Measurements from ENCODE around the gene ARHGEF4.
A peak's percentile ranks its signal among the peaks of the same experiment; 100 is the strongest.

Gene ARHGEF4

DNA sequence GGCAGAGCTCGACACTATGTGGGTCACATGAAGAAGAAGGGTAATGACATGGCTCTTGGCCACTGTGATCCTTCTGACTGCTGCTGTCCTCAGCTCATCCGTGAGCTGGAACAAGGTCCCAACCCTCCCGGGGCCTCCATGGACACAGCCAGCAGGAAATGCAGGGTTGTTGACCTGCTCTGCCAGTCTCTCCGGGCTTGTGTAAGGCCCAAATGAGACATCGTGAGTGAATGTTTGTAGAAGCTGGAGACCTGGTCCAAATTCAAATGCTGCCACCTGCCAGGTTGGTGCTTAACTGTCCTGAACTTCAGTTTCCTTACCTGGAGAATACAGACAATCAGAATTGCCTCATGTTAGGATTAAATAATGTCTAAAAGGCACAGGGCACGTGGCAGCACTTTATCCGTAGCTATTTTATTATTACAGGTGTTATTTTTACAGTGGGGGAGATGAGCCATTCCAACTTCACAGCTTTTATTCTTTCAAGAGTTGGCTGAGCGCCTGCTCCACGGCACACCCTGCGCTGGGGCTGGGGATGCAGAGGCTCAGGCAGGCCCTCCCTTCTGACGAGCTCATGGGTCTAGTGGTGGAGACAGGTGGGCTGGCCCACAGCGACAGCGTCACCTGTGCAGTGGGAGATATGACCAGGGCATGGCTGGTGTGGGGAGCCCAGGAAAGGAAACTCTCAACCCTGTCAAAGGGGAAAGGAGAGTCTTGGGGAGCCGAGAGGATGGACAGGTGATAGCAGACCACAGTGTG, 15.1 kb downstream of the ARHGEF4 start:
- DNase-seq, result no peak

DNA sequence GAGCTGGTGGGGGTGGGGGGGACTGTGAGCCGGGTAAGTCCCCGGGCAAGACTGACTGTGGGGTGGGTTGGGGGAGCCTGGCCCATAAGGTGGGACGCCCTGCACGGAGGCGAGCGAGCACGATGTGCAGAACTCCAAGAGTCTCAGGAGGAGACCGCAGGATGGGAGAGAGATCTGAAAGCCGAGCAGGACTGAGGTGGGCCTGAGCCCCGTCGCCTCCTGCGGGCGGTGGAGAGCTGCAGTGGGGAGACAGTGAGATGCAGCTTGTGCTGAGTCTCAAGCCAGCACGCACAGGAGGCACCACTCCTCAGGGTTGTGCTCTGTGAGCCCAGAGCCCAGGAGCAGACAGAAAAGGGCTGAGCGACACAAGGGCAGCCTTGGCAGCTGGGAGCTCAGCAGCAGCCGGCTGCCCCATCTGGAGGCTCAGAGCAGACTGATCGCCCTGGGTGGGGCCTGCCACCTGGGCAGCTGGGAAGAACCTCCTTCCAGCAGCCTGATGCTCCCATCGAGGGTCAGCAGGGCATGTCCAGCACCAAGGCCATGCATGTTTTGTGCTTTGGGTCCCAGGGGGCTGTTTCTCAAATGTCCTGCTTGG, 15.9 kb downstream of the ARHGEF4 start:
- no peak for DNase-seq

GRCh38 chr2:130853391-130853790, 16.7 kb downstream of the ARHGEF4 start:
- DNase-seq, result no peak

- DNase-seq, result no peak
Observed at GRCh38 chr2:130854301-130854700, 17.6 kb downstream of the ARHGEF4 start.

DNA sequence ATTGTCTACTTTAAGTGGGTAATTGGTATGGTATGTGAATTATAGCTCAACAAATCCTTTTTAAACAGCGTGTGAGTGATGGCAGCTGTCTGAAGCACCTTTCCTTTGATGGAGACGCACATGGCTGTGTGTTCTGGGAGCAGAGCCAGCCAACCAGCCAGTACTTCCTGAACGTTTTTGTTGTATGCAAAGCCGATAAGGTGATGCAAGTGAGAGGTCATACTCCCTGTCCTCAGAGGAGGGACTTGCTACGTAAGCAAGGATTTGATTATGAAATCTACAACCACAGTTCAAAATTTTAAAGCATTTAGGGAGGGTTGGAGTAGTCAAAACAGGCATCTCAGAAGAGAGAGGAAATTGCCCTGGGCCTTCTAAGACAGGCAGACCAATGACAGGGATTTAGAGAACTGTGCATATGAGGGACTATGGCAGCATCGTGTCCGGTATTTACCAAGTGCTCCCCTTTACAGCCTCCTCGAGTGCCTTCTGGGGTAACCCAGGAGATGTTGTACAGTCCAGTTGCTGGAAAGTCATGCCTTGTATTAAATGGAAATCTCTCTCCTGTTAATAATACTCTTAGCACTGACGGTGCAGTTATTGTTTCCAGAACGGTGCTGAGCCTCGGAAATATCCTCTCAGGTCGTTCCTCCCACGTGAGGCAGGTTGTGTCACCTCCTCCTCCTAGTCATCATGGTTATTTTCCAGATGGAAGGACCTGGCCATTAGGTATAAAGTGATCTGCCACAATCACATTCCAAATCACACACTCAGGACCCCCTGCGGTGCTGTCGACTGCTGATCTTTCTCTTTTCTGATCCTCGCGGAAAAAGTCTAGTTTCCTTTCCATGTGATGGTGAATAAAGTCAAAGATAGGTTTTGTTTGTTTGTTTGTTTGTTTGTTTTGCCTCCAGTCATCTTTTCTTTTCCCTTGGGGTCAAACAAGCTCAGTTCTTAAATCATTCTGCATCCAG, 28.4 kb downstream of the ARHGEF4 start:
- DNase-seq, result no peak

DNA sequence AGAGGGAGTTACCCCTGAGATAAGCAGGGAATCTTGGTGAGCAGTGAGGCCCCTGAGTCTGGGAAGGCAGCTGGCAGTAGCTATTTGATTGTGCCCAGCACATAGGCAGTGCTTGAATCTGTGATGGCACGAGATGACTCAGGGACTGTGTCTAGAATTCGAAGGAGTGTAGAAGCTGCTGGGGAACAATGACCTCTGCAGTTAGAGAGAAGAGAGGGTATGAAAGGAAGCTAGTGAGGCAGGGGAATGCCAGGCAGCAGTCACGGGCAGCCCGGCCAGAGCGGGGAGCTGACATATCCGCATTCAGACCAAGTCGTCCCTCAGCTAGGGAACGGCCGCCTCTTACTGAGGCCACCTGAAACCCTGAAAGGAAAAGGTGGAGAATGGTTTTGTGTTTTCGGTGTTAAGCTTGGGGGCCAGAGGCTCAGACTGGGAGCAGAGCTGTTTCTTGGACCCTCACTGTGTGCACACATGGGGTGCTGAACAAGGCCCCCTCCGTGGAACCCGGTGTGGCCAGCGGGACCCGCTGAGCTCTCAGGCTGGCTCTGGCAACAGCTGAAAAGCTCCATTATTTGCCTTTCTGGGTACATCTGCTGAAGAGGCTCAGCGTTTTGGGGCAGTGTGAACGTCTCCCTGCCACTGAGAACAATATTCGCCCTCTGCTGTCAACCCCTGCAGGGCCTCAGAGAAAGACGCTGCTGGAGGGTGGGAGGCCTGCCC, 32.9 kb downstream of the ARHGEF4 start:
- DNase-seq, result no peak

GRCh38 chr2:130870161-130870485, 33.4 kb downstream of the ARHGEF4 start:
- no peak for DNase-seq

DNA sequence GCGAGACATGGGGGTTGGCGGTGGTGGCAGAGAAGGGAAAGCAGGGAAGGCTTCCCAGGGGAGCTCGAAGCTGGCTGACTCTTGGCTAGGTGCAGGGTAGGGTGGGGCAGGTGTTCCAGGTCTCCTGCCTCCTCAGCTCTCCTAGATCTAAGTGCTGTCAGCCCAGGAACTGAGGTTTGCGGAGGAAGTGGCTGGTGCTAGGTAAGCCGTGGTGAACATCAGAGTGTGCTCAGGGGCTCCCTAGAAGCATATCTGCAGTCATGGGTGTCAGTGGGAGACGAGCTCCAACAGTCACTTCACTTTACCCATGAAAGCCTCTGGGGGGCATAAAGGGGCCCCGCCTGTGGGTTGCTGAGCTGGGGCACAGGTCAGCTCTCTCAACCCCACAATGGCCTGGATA, 34.1 kb downstream of the ARHGEF4 start:
- no peak for DNase-seq

DNA sequence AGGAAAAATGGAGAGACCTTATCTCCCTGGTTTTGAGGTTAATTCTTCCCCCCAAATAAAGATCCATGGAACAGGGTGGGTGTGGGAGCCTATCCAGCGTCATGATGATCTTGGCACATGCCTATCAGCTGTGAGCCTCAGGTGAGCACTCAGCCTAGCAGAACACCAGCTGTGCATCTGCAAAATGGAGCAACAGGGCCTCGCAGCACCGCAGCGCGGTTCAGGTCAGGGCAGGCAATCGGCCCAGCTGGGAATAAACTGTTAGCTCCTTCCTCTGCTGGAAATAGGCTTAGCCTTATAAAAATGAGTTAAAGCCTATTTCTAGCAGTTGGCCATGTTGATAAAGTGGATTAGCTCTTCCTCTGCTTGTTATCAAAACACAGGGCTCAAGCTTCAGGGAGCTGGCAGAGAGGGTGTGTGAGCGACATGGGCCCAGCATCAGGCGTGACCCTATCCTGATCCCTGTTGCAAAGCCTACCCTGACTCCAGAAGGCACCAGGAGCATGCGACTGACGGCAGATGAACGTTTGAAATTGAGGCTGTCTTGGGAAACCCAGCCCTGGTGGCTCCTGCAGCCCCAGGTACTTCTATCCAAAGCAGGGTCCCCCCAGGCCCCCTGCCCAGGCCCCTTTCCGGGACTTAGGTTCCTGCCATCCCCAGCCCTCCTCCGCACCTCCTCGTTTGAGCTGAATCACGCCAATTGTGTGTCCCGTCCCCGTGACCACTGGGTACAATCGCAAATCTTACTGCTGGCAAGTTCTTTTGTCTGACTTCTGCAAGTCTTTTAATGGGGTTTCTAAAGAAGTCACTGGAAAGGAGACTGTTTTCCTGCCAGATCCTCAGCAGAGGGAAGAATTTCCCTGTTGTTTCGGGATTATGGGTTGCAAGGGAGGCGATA, 35.4 kb downstream of the ARHGEF4 start:
- no peak for DNase-seq

- DNase-seq, result no peak
Observed at GRCh38 chr2:130872741-130873125, 36.0 kb downstream of the ARHGEF4 start.

- peak; percentile 63 for DNase-seq
Observed at GRCh38 chr2:130873700-130874346, 37.1 kb downstream of the ARHGEF4 start.

DNA sequence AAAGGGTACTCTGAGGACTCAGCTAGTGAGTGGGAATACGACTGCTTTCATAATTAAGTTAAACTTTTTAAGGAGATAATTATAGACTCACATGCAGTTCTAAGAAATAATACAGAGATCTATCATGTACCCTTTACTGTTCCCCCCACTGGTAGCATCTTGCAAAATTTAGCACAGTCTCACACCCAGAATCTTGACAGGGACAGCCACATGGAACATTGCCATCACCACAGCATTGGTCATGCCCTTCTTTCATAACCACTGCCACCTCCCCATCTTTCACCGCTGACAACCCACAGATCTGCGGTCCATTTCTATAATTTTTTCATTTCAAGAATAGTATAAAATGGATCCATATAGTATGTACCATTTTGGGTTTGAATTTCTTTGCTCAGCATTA, 37.8 kb downstream of the ARHGEF4 start:
- no peak for DNase-seq

DNA sequence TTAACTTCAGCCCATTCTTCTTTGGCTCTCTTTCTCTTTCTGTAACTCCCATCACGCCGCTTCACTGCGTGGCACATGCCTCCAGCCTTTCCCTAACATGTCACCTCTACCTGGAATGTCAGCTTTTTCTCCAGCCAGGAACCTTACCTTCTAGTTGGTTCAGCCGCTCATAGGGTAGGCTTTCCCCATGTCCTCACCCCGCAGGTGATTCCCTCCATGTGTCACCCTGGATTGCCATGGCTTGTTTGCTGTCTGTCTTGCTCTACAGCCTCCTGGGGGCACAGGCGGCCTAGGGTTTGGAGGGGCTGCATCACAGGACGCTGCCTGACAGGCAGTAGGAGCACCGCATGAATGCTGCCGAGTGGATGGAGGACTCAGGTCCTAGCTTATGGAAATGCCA, 39.2 kb downstream of the ARHGEF4 start:
- no peak for DNase-seq

- no peak for DNase-seq
Observed at GRCh38 chr2:130877258-130877657, 40.5 kb downstream of the ARHGEF4 start.

- DNase-seq, result no peak
Observed at GRCh38 chr2:130878316-130878715, 41.6 kb downstream of the ARHGEF4 start.

- no peak for DNase-seq
Observed at GRCh38 chr2:130878933-130879332, 42.2 kb downstream of the ARHGEF4 start.

GRCh38 chr2:130882111-130882690, 45.5 kb downstream of the ARHGEF4 start:
- no peak for DNase-seq

DNA sequence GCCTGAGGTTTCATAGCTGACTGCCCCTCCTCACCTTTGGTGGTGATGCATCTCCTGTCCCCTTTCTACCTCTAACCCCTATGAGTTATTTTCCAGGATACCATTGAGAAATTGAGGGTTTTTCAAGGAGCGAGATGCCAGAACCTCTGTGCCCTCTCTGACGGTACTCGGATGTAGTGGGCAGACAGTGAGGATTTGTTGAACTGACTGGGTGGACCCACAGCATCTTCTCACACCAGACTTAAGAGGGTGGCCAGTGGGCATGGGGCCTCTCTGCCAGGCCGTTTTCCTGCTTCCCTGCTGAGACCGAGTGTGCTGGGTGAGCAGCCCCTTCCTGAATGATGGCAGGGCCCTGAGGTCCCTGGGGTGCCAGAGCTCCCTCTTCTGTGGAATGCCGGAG, 46.3 kb downstream of the ARHGEF4 start:
- no peak for DNase-seq

DNA sequence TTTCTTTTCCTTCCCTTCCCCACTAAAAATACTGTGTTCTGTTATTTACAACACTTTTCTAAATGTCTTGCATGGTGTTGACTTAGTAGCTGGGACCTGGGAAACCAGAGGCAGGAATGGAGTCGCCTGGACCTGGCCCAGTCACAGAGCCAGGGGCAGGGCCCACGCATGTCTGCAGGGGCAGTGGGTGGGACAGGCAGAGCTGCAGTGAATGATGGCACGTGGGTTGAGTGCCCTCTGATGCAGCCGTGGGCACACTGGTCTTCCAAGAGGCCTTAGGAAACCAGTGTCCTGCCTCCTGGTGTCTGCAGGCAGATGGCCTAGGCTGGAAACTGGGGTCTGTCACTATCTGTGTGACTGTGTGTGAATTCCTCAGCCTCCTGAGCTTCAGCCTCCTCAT, 46.8 kb downstream of the ARHGEF4 start:
- DNase-seq, result no peak

DNA sequence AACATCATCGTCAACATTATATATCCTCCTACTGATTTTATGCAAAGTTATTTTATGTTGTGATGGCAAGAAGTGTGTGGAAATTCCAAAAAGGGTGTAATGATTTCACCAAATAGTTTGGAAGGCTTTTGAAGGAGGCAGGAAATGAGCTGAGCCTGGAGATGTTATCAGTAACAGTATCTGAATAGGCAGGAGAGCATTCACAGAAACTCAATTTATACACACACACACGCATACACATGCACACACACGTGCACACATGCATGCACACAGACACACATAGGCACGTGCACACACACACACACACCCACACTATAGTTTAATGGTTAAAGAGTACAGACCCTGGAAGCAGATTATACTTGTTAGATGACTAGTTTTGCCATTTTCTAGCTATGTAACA, 47.3 kb downstream of the ARHGEF4 start:
- DNase-seq, result no peak

DNA sequence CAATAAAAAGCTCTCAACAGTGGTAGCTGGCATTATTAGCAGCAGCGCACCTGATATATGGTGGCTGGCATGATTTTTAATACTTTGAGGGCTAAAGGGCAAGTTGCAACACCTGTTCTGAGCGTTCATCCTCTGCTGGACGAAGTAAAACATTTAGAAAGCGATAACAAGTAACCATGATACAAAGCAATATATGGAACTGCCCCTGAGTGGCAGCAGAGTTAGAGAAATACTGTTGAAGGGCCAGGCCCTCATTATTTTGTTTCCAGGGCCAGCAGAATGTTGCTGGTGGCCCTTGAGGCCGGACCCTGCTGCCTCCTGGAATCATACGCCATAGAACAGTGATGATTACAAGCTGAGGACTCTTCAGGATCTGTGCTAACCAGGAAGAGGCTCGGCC, 47.8 kb downstream of the ARHGEF4 start:
- DNase-seq, result no peak

All from hematopoietic multipotent progenitor cell treated with erythropoietin and hydrocortisone succinate and interleukin-3 and kit ligand, for 8 days (in vitro differentiated cells).